Esophagus muscularis mucosa (tissue), 4 donors: ENCODE measurements around the gene ARID5A.

Experiments used
- EP300 ChIP-seq: sonication (generic); formaldehyde crosslinking; IDR thresholded peaks from one replicate; pipeline ENCODE4 v1.6.1; 2017; ENCODE audit warnings: antibody characterized with exemption
- POLR2A ChIP-seq: fragments of 450-650 bp; IDR thresholded peaks from one replicate; pipeline ENCODE4 v1.6.1; 2017; ENCODE audit warnings: antibody characterized with exemption, moderate library complexity, mild to moderate bottlenecking, low read depth
- POLR2AphosphoS5 ChIP-seq, 2 donors: sonication (generic); formaldehyde crosslinking; IDR thresholded peaks; one replicate each; pipeline ENCODE4 v1.6.1; 2017; ENCODE audit warnings: antibody characterized with exemption in 2 of 2
- TF ChIP-seq, protein P1 (sequence below), 3 experiments: fragments of 200-600 bp in 2 of 3; fragments of 450-650 bp in 1 of 3; sonication (generic) in 2 of 3; IDR thresholded peaks; one replicate each; pipeline ENCODE4 v1.5.1; 2017 to 2019; ENCODE audit warnings: antibody characterized with exemption in 3 of 3, mild to moderate bottlenecking in 2 of 3, moderate library complexity in 1 of 3

DNA sequence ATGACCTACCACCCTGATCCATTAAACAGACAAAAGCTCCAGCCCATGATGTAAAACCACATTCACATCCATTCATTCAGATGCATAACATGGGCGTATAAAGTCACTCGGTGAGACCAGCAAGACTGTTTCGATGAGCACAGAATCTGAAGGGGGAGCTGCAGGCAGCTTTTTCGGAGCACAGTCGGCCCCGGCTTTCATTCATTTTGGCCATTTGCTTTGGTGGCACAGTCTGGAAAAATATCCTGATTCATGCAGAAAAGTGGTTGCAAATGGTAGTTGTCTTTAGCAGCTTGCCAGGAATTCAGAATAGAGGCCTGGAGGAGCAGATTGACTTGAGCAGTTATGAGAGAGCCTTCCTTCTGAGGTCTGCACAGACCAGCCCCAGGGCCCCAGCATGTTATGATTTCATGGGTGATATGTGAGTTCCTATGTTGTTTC, 11.2 kb downstream of the ARID5A start:
- no peak for TF ChIP-seq EP300
- TF ChIP-seq POLR2A: no peak
- TF ChIP-seq, protein P1, sequence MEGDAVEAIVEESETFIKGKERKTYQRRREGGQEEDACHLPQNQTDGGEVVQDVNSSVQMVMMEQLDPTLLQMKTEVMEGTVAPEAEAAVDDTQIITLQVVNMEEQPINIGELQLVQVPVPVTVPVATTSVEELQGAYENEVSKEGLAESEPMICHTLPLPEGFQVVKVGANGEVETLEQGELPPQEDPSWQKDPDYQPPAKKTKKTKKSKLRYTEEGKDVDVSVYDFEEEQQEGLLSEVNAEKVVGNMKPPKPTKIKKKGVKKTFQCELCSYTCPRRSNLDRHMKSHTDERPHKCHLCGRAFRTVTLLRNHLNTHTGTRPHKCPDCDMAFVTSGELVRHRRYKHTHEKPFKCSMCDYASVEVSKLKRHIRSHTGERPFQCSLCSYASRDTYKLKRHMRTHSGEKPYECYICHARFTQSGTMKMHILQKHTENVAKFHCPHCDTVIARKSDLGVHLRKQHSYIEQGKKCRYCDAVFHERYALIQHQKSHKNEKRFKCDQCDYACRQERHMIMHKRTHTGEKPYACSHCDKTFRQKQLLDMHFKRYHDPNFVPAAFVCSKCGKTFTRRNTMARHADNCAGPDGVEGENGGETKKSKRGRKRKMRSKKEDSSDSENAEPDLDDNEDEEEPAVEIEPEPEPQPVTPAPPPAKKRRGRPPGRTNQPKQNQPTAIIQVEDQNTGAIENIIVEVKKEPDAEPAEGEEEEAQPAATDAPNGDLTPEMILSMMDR (IDR thresholded peaks at IDR 0.05): no peak
- no peak for TF ChIP-seq POLR2AphosphoS5 (IDR thresholded peaks at IDR 0.05)
